Nephron progenitor cell (in vitro differentiated cells): ENCODE data around the gene NTM.
A peak's percentile ranks its signal among the peaks of the same experiment; 100 is the strongest.

Experiments
- DNase-seq: peaks from one replicate; pipeline ENCODE4 v3.0.0; 2021
- H3K27ac Mint-ChIP-seq: 2 replicates; pipeline ENCODE4 v1.8.0; 2021; ENCODE audit warnings: mild to moderate bottlenecking, moderate library complexity, mixed read lengths
- H3K27me3 Mint-ChIP-seq: 2 replicates; pipeline ENCODE4 v1.8.0; 2021; ENCODE audit warnings: mild to moderate bottlenecking, low read depth, mixed read lengths; ENCODE audit not compliant: poor library complexity
- H3K36me3 Mint-ChIP-seq: 2 replicates; pipeline ENCODE4 v1.8.0; 2021; ENCODE audit warnings: low read depth, mixed read lengths
- H3K4me1 Mint-ChIP-seq: 2 replicates; pipeline ENCODE4 v1.8.0; 2021; ENCODE audit warnings: mixed read lengths
- H3K4me3 Mint-ChIP-seq: 2 replicates; pipeline ENCODE4 v1.8.0; 2021; ENCODE audit warnings: mild to moderate bottlenecking, moderate library complexity, mixed read lengths
- H3K9me3 Mint-ChIP-seq: 2 replicates; pipeline ENCODE4 v1.8.0; 2021; ENCODE audit warnings: mild to moderate bottlenecking, moderate library complexity, mixed read lengths
- TF ChIP-seq, protein P1 (sequence below): fragments of 200-600 bp; sonication (generic); IDR thresholded peaks from 2 replicates; pipeline ENCODE4 v1.5.0; 2021; ENCODE audit warnings: antibody characterized with exemption

The NTM gene

DNA sequence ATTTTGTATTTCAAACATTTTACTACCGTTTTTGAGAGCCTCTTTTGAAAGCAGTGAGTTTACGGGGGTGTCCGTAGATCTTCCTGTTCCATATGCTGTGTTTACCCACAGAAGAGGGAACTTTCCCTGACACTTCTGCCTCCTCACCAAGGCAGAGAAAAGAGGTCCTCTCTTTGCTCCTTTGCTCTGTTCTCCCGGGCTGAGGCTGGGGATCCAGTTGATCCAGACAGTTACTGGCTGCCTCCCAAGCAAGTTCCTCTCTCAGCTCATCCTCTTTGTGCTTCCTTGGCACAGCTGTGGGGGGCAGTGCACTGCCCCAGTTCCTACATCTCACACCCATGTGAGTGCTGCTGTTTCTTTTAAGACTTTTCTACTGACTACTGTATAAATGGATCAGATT lies 813.7 kb downstream of the NTM start:
- H3K4me3 Mint-ChIP-seq: no peak overlapping the region
- TF ChIP-seq, protein P1, sequence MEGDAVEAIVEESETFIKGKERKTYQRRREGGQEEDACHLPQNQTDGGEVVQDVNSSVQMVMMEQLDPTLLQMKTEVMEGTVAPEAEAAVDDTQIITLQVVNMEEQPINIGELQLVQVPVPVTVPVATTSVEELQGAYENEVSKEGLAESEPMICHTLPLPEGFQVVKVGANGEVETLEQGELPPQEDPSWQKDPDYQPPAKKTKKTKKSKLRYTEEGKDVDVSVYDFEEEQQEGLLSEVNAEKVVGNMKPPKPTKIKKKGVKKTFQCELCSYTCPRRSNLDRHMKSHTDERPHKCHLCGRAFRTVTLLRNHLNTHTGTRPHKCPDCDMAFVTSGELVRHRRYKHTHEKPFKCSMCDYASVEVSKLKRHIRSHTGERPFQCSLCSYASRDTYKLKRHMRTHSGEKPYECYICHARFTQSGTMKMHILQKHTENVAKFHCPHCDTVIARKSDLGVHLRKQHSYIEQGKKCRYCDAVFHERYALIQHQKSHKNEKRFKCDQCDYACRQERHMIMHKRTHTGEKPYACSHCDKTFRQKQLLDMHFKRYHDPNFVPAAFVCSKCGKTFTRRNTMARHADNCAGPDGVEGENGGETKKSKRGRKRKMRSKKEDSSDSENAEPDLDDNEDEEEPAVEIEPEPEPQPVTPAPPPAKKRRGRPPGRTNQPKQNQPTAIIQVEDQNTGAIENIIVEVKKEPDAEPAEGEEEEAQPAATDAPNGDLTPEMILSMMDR: no peak

DNA sequence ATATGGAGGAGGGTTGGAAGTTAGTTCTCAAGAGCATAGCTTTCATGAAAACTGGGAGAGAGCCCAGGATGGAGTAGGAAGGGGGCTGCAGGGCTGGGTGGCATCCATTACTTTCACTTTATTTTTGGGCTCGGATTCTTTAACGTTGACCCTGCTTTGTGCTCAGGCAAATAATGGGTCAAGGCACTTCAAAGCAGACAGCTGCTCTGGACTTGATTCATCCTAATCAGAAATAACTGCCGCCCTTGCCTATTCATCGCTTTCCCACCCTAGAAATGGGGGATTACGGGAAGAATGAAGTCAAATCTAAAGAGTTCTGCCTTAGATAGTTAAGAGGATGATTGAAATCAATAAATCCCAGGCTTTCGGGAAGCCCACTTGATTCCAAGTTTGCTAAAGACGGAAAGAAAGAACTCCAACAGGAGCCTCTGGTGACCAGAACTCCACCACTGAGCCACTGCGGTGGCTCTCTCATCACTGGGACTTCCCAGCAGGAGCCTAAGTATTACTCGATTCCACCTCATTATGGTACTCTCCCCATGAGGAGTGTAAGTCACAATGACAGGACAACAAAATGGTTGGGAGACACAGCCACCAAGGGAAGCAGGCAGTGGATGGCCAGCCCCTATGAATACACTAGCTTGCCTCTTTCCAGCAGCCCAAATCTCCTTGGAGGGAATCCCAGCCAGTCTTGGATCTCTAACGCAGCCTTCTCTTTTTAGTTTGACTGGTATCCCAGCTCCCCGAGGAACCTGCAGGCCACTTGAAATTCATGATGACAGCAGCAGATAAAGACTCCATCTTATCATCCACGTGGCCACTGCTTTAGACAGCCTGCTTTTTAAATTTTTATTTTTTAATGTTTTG lies 815.5 kb downstream of the NTM start:
- no peak overlapping the region for H3K4me3 Mint-ChIP-seq
- peaks cover 25% of the 10 kb centered on the region for H3K27me3 Mint-ChIP-seq
- TF ChIP-seq, protein P1: no peak
- DNase-seq: no peak
- H3K36me3 Mint-ChIP-seq: no peaks in the 10 kb centered on the region
- H3K9me3 Mint-ChIP-seq: no peaks in the 10 kb centered on the region
- no peak overlapping the region for H3K27ac Mint-ChIP-seq
- H3K4me1 Mint-ChIP-seq: peaks cover 7% of the 10 kb centered on the region

More for the DNA sequence above, 813.7 kb downstream of the NTM start:
- no peak for DNase-seq
- Mint-ChIP-seq H3K27me3 (peaks cover 33% of the 10 kb centered on the region), H3K9me3 (no peaks in the 10 kb centered on the region), H3K4me1 (peaks cover 7% of the 10 kb centered on the region), H3K36me3 (no peaks in the 10 kb centered on the region), H3K27ac (no peak overlapping the region)

DNA sequence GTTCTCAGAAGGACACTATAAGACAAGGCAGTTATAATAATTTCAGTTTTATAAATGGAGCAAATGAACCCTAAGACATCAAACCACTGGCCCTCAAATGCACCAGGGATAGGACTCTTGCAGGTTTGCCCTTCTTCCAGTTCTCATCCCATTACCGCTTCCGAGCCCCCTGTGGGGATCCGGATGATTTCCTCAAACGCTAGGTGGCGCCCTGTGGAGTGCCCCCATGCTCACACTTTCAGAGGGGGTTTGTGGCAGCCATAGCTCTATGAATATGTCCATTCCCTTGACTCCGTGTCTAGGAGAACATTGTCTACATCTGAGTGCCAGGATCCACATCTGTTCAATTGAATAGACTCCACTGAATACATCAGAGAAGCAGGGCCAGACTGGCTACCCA lies 816.3 kb downstream of the NTM start:
- H3K4me1 Mint-ChIP-seq: peaks cover 7% of the 10 kb centered on the region
- no peak overlapping the region for H3K27ac Mint-ChIP-seq
- H3K4me3 Mint-ChIP-seq: no peak overlapping the region
- TF ChIP-seq, protein P1: peak; percentile 48
- no peaks in the 10 kb centered on the region for H3K36me3 Mint-ChIP-seq
- H3K9me3 Mint-ChIP-seq: no peaks in the 10 kb centered on the region
- H3K27me3 Mint-ChIP-seq: peaks cover 22% of the 10 kb centered on the region
- peak; percentile 37 for DNase-seq

DNA sequence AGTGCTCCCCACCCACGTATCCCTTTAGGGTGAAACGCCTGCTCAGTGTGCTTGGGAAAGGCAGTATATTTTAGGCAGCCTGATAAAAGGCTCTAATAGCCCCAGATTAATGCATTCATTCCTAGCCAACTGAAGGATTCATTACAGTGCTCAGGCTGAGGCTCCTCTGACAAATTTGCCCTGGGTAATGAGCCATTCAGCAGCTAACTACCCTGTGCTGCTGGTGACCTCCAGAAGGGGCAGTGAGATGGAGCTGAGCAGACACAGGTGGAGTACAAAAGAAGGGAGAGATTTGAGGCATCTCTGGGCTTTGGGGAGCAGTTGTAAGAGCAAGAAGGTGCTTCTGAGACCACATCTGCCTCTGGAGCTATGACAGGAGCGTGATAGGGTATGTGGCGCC lies 817.0 kb downstream of the NTM start:
- Mint-ChIP-seq H3K27ac (no peak overlapping the region), H3K36me3 (no peaks in the 10 kb centered on the region), H3K4me3 (no peak overlapping the region), H3K27me3 (peaks cover 22% of the 10 kb centered on the region), H3K4me1 (peaks cover 7% of the 10 kb centered on the region), H3K9me3 (no peaks in the 10 kb centered on the region)
- TF ChIP-seq, protein P1: no peak
- DNase-seq: peak; percentile 13

DNA sequence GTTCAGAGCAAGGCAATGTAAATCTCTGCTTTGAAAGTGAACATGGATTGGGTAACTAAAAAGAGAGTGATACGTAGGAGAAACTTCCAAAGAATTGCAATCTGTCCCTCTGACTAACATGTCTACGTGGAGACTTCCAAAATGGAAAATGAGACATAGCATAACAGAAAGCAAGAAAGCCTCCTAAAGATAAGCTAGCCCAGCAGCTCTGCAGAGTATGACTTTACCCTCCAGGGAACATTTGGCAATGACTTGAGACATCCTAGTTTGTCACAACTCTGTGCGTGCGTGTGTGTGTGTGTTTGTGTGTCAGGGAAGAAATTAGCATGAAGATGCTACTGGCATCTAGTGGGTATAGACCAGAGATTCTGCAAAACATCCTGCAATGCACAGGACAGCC lies 817.4 kb downstream of the NTM start:
- no peak for DNase-seq
- Mint-ChIP-seq H3K4me1 (peaks cover 7% of the 10 kb centered on the region), H3K36me3 (no peaks in the 10 kb centered on the region), H3K9me3 (peaks cover under 1% of the 10 kb centered on the region), H3K4me3 (no peak overlapping the region), H3K27me3 (peaks cover 21% of the 10 kb centered on the region), H3K27ac (no peak overlapping the region)
- TF ChIP-seq, protein P1: no peak

DNA sequence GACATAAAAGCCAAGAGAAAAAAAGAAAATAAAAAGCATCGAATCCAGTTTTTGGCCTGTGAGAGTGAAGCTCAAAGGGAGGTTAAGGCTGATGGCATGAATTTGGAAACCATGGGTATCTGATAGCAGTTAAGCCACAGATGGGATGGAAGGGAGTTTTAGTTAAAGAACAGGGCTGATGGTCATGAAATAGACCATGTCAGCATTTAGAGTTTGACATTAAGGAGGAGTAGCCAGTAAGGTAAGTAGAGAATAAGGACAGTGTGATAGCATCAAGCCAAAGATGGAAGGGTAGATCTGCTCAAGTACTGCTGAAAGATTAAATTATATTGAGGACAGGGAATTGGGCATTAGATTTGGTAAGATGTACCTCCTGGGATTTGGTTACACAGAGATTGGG lies 826.5 kb downstream of the NTM start:
- H3K4me1 Mint-ChIP-seq: no peaks in the 10 kb centered on the region

More for the DNA sequence above, 826.5 kb downstream of the NTM start:
- Mint-ChIP-seq H3K27me3 (peaks cover 3% of the 10 kb centered on the region), H3K9me3 (peaks cover 20% of the 10 kb centered on the region), H3K4me3 (no peak overlapping the region), H3K36me3 (no peaks in the 10 kb centered on the region), H3K27ac (no peak overlapping the region)
- DNase-seq: no peak
- TF ChIP-seq, protein P1: no peak
